ENCODE results near the gene WDR55.

GRCh38 chr5:140718266-140718592, 53.5 kb downstream of the WDR55 start:
- TF ChIP-seq CTCF (IDR thresholded peaks at IDR 0.05) (no peak), POLR2A (IDR thresholded peaks at IDR 0.05) (no peak)

Measured in gastroesophageal sphincter (tissue), 3 donors.